Measurements from ENCODE around the gene MUC5B. TPM values are rescaled to one million over a fixed set of nuclear protein-coding genes. Genes with fewer than 3 reads are reported as not detected.

Gene MUC5B
- total and polyA plus RNA-seq, 8 donors, result 0.06 to 33.4 (median 0.27) TPM

- Histone ChIP-seq H3K36me3 (peaks cover 0 to 39% of the 10 kb centered on the region in 2 donors), H3K4me3 (no peak overlapping the region), H3K4me1 (peaks cover 20 to 40% of the 10 kb centered on the region in 2 donors), H3K27me3 (no peaks in the 10 kb centered on the region), H3K27ac (peak overlapping the region in 1 of 2 donors; percentile 51), H3K9me3 (no peaks in the 10 kb centered on the region)
- DNase-seq, result peak in 1 of 4 donors; percentile 69
- no peak for ATAC-seq
- TF ChIP-seq CTCF (IDR thresholded peaks at IDR 0.05), result no peak
- intact Hi-C loops (cut with DNase I), result loop anchor here in 1 of 2 donors (10.0 kb wide), 1 partner anchor 217 kb away; no protein-coding TSS in a partner anchor
Observed at GRCh38 chr11:1297576-1298473, 75.0 kb downstream of the MUC5B start.

GRCh38 chr11:1298695-1299492, 76.0 kb downstream of the MUC5B start:
- peaks cover 27 to 51% of the 10 kb centered on the region in 2 donors for H3K4me1 ChIP-seq
- intact Hi-C loops (cut with DNase I), result loop anchor here in 1 of 2 donors (10.0 kb wide), 1 partner anchor 216 kb away; no protein-coding TSS in a partner anchor
- peak; percentile 94 for ATAC-seq

GRCh38 chr11:1299621-1300020, 76.8 kb downstream of the MUC5B start:
- no peak for ATAC-seq
- intact Hi-C loops (cut with DNase I), result loop anchor here in 1 of 2 donors (10.0 kb wide), 1 partner anchor 215 kb away; no protein-coding TSS in a partner anchor
- peak overlapping the region; percentile 48 to 51 for H3K27ac ChIP-seq

More at GRCh38 chr11:1298695-1299492, 76.0 kb downstream of the MUC5B start:
- DNase-seq, result peak; percentile 63 to 95 (median 90)
- Histone ChIP-seq H3K9me3 (no peaks in the 10 kb centered on the region), H3K4me3 (no peak overlapping the region), H3K27me3 (no peaks in the 10 kb centered on the region), H3K27ac (peak overlapping the region; percentile 48 to 51), H3K36me3 (peaks cover 0 to 33% of the 10 kb centered on the region in 2 donors)
- no peak for TF ChIP-seq CTCF (IDR thresholded peaks at IDR 0.05)

GRCh38 chr11:1300121-1300520, 77.3 kb downstream of the MUC5B start:
- Histone ChIP-seq H3K4me3 (no peak overlapping the region), H3K9me3 (no peaks in the 10 kb centered on the region), H3K27ac (no peak overlapping the region), H3K27me3 (no peaks in the 10 kb centered on the region), H3K36me3 (peaks cover 0 to 30% of the 10 kb centered on the region in 2 donors), H3K4me1 (peaks cover 39 to 63% of the 10 kb centered on the region in 2 donors)
- DNase-seq (no peak), ATAC-seq (no peak)
- intact Hi-C loops (cut with DNase I), result no loop called here
- TF ChIP-seq CTCF (IDR thresholded peaks at IDR 0.05), result no peak

More at GRCh38 chr11:1299621-1300020, 76.8 kb downstream of the MUC5B start:
- Histone ChIP-seq H3K4me3 (no peak overlapping the region), H3K27me3 (no peaks in the 10 kb centered on the region), H3K9me3 (no peaks in the 10 kb centered on the region), H3K36me3 (peaks cover 0 to 33% of the 10 kb centered on the region in 2 donors), H3K4me1 (peaks cover 34 to 58% of the 10 kb centered on the region in 2 donors)
- no peak for TF ChIP-seq CTCF (IDR thresholded peaks at IDR 0.05)
- peak in 1 of 4 donors; percentile 82 for DNase-seq
